VCaP (cell line): ENCODE measurements around the gene NTN3.
A peak's percentile ranks its signal among the peaks of the same experiment; 100 is the strongest.

Experiments used
- H3K27ac ChIP-seq: fragments of 450-650 bp; 2 replicates; pipeline ENCODE4 v1.5.1; 2017
- TF ChIP-seq, protein P1 (sequence below): fragments of 450-650 bp; conservative IDR thresholded peaks from 2 replicates; pipeline ENCODE4 v1.5.1; 2017; ENCODE audit warnings: mild to moderate bottlenecking, moderate library complexity

The NTN3 gene

DNA sequence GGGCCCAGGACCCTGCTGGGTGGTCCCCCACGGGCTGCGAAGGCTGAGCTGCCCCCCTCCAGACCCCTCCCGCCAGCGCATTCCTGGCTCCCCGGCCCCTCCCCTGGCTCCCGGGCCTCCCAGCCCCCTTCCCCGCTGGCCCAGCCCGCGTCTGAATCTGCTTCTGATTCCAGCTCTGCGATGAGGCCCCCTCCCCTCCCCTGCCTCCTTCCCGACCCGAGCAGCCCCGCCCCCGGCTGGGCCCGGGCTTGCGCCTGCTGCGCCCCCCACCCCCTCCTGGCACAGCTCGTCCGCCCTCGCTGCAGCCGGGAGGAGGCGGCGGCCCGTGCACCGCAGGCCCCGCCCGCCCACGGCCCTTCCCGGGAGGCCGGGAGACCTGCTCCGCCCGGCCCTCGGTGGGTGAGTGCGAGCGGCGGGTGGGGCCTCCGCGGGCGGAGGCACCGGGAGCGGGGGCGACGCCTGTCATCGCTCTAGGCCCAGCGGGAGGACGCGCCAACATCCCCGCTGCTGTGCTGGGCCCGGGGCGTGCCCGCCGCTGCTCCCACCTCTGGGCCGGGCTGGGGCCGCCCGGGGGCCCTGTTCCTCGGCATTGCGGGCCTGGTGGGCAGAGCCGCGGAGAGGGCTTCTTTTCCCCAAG lies at the start of gene NTN3:
Gene NTN3 (plus strand): TSS at position 282 of the 637 bp plus-strand sequence. CDS start 405 bp downstream, outside the sequence.
- TF ChIP-seq, protein P1, sequence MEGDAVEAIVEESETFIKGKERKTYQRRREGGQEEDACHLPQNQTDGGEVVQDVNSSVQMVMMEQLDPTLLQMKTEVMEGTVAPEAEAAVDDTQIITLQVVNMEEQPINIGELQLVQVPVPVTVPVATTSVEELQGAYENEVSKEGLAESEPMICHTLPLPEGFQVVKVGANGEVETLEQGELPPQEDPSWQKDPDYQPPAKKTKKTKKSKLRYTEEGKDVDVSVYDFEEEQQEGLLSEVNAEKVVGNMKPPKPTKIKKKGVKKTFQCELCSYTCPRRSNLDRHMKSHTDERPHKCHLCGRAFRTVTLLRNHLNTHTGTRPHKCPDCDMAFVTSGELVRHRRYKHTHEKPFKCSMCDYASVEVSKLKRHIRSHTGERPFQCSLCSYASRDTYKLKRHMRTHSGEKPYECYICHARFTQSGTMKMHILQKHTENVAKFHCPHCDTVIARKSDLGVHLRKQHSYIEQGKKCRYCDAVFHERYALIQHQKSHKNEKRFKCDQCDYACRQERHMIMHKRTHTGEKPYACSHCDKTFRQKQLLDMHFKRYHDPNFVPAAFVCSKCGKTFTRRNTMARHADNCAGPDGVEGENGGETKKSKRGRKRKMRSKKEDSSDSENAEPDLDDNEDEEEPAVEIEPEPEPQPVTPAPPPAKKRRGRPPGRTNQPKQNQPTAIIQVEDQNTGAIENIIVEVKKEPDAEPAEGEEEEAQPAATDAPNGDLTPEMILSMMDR = no peak
- H3K27ac ChIP-seq = peak within 1 kb of the TSS; percentile 45; the same call in 1 of the 2 replicates

DNA sequence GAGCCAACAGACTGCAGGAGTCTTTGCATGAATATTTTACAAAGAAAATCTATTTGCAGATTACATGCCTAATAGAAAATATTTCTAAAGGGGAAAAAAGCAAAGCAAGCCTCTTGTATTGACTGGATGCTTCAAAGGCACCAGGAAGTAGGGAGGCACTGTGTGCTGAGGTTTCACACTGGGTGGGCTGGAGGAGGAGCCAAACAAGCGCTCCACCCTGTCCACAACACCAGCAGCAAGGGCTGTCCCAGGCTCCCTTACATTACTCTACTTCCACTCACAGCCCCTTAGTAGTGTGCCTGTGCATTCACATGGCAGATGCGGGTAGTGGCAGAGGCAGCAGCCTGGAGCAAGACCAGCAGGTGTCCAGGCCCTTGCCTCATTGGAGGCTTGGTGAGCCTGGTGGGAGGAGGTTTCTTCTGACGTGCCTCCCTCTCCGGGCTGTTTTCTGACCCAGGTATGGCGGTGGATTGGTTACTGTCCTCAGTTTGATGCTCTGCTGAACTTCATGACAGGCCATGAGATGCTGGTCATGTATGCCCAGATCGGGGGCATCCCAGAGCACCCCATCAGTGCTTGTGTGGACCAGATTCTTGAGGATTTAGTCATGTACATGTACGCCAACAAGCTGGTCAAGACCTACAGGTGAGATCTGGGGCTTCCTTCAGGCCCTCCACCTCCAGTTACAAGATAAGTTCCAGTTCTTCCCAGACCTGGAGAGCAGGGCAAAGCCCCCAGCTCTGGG lies 48.8 kb upstream of the NTN3 start:
- no peak overlapping the region for H3K27ac ChIP-seq
- TF ChIP-seq, protein P1 = no peak

DNA sequence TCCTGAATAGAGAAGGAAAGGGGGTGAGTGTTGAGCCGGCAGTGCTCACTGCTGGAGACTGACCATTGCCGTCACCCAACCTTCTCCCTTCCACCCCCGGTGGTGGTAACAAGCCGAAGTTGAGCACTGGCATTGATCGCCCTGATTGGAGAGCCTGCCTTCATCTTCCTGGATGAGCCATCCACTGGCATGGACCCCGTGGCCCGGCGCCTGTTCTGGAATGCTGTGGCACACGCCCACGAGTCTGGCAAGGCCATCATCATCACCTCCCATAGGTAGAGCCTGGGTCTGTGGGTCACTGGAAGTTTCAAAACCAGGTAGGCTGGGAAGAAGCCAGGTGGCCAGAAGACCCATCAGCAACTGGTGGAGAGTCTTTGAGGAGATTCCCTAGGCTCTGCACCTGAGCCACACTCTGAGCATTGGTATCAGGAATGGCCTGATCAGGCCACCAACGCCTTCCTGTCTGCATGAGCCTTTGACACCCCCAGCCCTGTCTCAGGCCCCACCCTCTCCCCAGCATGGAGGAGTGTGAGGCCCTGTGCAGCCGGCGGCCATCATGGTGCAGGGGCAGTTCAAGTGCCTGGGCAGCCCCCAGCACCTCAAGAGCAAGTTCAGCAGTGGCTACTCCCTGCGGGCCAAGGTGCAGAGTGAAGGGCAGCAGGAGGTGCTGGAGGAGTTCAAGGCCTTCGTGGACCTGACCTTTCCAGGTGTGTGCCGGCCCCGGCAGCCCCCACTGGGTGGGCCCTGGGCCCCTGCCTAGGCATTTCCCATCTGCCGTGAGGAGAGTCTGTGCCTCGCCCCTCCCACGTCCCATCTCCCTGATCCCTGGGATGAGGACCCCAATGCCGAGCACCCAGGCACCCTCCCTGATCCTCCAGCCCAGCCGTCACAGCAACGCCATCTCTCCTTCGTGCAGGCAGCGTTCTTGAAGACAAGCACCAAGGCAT lies 46.8 kb upstream of the NTN3 start:
- TF ChIP-seq, protein P1 = no peak

GRCh38 chr16:2425008-2425518 lies 46.0 kb upstream of the NTN3 start:
- H3K27ac ChIP-seq = no peak overlapping the region
- TF ChIP-seq, protein P1 = no peak

More for the DNA sequence above, 46.8 kb upstream of the NTN3 start:
- H3K27ac ChIP-seq = no peak overlapping the region

GRCh38 chr16:2425825-2426430 lies 45.2 kb upstream of the NTN3 start:
- TF ChIP-seq, protein P1 = no peak
- H3K27ac ChIP-seq = no peak overlapping the region

- TF ChIP-seq, protein P1 = no peak
- no peak overlapping the region for H3K27ac ChIP-seq
These were observed 44.1 kb upstream of the NTN3 start for GRCh38 chr16:2426941-2427361.
